ENCODE data around the gene TNS1. TPM values are rescaled to one million over a fixed set of nuclear protein-coding genes. Genes with fewer than 3 reads are reported as not detected.

Gene TNS1
- total and polyA plus RNA-seq, 10 of the 15 experiments (the other 5 are each of a cell fraction or from before 2014, with no cell fraction given), result 0.05 to 0.44 TPM; not detected in 8

DNA sequence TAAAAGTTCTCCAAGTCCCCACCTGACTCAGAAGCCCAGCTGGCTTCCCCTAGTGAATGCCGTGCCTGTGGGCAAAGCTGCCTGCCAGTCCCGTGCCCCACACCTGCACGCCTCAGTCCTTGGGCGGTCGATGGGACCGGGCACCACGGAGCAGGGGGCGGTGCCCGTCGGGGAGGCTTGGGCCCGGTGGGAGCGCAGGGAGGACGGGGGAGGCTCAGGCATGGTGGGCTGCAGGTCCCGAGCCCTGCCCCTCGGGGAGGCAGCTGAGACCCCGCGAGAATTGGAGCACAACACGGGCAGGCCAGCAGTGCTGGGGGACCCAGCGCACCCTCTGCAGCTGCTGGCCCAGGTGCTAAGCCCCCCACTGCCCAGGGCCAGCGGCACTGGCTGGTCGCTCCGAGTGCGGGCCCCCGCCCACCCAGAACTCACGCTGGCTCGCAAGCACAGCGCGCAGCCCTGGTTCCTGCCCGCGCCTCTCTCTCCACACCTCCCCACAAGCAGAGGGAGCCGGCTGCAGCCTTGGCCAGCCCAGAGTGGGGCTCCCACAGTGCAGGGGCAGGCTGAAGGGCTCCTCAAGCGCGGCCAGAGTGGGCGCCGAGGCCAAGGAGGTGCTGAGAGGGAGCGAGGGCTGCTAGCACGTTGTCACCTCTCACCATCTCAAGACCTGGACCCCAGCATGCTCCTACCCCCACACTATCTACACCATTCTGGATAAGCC lies 215.5 kb downstream of the TNS1 start:
- H3K4me1 ChIP-seq (ENCODE audit: control insufficient read depth, insufficient read depth, low read length), result peaks cover 3% of the 10 kb centered on the region; the same call in 1 of the 2 replicates
- FAIRE-seq, result no peak
- no peaks in the 10 kb centered on the region for H3K36me3 ChIP-seq (ENCODE audit: control insufficient read depth in 2 of 2, insufficient read depth in 2 of 2, low read length in 1 of 2)
- in situ Hi-C loops (cut with MboI), result no loop called here
- no peaks in the 10 kb centered on the region for H3K27me3 ChIP-seq (replicated peaks in 1 of 2; ENCODE audit: control insufficient read depth in 2 of 2, insufficient read depth in 2 of 2, low read length in 1 of 2)
- ATAC-seq, result no peak
- H3K9ac ChIP-seq (ENCODE audit: control insufficient read depth, insufficient read depth, low read length), result no peak overlapping the region
- no peak overlapping the region for H3K4me2 ChIP-seq (ENCODE audit: control insufficient read depth, insufficient read depth)
- H3K27ac ChIP-seq (ENCODE audit: control insufficient read depth, insufficient read depth), result no peak overlapping the region
- DNase-seq (ENCODE audit: low read depth, low spot score), result no peak
- H4K20me1 ChIP-seq (ENCODE audit: control insufficient read depth, insufficient read depth), result no peaks in the 10 kb centered on the region
- intact Hi-C loops (cut with micrococcal nuclease; ENCODE audit: unreplicated experiment), result no loop called here
- no TSS peak for BruUV-seq (replicated peaks)
- no peaks in the 10 kb centered on the region for H3K79me2 ChIP-seq (ENCODE audit: control insufficient read depth, insufficient read depth, low read length)
- ChIA-PET RAD21 (ENCODE audit: unreplicated experiment) (interaction anchor here (0.9 to 2.7 kb wide), 8 partner anchors 99 to 287 kb away, joined by 3 to 15 read pairs (median 4); partner anchors contain the start of gene RUFY4), CTCF (interaction anchor here (0.9 to 9.0 kb wide), 17 partner anchors 11 to 293 kb away, joined by 3 to 86 read pairs (median 11); partner anchors contain the start of gene RUFY4), POLR2A (no interaction called here), SMC1A (ENCODE audit: uncharacterized antibody, unreplicated experiment) (interaction anchor here (1.0 to 2.7 kb wide), 5 partner anchors 10 to 247 kb away, joined by 3 to 14 read pairs (median 4); no protein-coding TSS in a partner anchor)
- no peaks in the 10 kb centered on the region; the same call in 2 of the 3 replicates for H3K9me3 ChIP-seq (replicated peaks; ENCODE audit: control insufficient read depth, insufficient read depth, low read length)
- WGBS (ENCODE audit: insufficient coverage, insufficient replicate concordance, low lambda C conversion rate, missing lambda C conversion rate), result 57% methylated on average over 35 of the region's 37 CpGs
- no peak overlapping the region for H2AFZ ChIP-seq (ENCODE audit: control insufficient read depth, low read depth, low read length)
- H3K4me3 ChIP-seq, result no peak overlapping the region
- TF ChIP-seq, protein P1, sequence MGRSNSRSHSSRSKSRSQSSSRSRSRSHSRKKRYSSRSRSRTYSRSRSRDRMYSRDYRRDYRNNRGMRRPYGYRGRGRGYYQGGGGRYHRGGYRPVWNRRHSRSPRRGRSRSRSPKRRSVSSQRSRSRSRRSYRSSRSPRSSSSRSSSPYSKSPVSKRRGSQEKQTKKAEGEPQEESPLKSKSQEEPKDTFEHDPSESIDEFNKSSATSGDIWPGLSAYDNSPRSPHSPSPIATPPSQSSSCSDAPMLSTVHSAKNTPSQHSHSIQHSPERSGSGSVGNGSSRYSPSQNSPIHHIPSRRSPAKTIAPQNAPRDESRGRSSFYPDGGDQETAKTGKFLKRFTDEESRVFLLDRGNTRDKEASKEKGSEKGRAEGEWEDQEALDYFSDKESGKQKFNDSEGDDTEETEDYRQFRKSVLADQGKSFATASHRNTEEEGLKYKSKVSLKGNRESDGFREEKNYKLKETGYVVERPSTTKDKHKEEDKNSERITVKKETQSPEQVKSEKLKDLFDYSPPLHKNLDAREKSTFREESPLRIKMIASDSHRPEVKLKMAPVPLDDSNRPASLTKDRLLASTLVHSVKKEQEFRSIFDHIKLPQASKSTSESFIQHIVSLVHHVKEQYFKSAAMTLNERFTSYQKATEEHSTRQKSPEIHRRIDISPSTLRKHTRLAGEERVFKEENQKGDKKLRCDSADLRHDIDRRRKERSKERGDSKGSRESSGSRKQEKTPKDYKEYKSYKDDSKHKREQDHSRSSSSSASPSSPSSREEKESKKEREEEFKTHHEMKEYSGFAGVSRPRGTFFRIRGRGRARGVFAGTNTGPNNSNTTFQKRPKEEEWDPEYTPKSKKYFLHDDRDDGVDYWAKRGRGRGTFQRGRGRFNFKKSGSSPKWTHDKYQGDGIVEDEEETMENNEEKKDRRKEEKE (IDR thresholded peaks at IDR 0.05), result no peak
- TF ChIP-seq ZNF217 (IDR thresholded peaks at IDR 0.05) (no peak), SPI1 (IDR thresholded peaks at IDR 0.05; ENCODE audit: borderline replicate concordance, insufficient read depth, low read depth, low read length) (no peak), ZSCAN29 (IDR thresholded peaks at IDR 0.05) (no peak), BMI1 (IDR thresholded peaks at IDR 0.05; ENCODE audit: borderline replicate concordance) (no peak), TBL1XR1 (IDR thresholded peaks at IDR 0.05; ENCODE audit: low read depth, low read length) (no peak), KAT2A (conservative IDR thresholded peaks at IDR 0.05; ENCODE audit: control insufficient read depth, low read depth, low read length) (no peak), STAT1 (conservative IDR thresholded peaks at IDR 0.05) (no peak), RBBP5 (conservative IDR thresholded peaks at IDR 0.05) (no peak), ASH2L (IDR thresholded peaks at IDR 0.05; ENCODE audit: borderline replicate concordance, low read depth) (no peak), RAD21 (IDR thresholded peaks at IDR 0.05; ENCODE audit: insufficient read depth, low read depth, low read length) (no peak), SMAD5 (IDR thresholded peaks at IDR 0.05; ENCODE audit: low read depth) (no peak), TCF12 (IDR thresholded peaks at IDR 0.05; ENCODE audit: low read depth, low read length) (no peak), MEF2B (IDR thresholded peaks at IDR 0.05; ENCODE audit: partially characterized antibody, poor library complexity, severe bottlenecking) (no peak)
- TF ChIP-seq, protein P2, sequence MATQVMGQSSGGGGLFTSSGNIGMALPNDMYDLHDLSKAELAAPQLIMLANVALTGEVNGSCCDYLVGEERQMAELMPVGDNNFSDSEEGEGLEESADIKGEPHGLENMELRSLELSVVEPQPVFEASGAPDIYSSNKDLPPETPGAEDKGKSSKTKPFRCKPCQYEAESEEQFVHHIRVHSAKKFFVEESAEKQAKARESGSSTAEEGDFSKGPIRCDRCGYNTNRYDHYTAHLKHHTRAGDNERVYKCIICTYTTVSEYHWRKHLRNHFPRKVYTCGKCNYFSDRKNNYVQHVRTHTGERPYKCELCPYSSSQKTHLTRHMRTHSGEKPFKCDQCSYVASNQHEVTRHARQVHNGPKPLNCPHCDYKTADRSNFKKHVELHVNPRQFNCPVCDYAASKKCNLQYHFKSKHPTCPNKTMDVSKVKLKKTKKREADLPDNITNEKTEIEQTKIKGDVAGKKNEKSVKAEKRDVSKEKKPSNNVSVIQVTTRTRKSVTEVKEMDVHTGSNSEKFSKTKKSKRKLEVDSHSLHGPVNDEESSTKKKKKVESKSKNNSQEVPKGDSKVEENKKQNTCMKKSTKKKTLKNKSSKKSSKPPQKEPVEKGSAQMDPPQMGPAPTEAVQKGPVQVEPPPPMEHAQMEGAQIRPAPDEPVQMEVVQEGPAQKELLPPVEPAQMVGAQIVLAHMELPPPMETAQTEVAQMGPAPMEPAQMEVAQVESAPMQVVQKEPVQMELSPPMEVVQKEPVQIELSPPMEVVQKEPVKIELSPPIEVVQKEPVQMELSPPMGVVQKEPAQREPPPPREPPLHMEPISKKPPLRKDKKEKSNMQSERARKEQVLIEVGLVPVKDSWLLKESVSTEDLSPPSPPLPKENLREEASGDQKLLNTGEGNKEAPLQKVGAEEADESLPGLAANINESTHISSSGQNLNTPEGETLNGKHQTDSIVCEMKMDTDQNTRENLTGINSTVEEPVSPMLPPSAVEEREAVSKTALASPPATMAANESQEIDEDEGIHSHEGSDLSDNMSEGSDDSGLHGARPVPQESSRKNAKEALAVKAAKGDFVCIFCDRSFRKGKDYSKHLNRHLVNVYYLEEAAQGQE (IDR thresholded peaks at IDR 0.05; ENCODE audit: low read depth, low read length), result no peak
- TF ChIP-seq, protein P3, sequence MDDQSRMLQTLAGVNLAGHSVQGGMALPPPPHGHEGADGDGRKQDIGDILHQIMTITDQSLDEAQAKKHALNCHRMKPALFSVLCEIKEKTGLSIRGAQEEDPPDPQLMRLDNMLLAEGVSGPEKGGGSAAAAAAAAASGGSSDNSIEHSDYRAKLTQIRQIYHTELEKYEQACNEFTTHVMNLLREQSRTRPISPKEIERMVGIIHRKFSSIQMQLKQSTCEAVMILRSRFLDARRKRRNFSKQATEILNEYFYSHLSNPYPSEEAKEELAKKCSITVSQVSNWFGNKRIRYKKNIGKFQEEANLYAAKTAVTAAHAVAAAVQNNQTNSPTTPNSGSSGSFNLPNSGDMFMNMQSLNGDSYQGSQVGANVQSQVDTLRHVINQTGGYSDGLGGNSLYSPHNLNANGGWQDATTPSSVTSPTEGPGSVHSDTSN (IDR thresholded peaks at IDR 0.05; ENCODE audit: insufficient replicate concordance, low read depth, low read length), result no peak
